ENCODE data around the gene ASXL2.

Gene ASXL2

DNA sequence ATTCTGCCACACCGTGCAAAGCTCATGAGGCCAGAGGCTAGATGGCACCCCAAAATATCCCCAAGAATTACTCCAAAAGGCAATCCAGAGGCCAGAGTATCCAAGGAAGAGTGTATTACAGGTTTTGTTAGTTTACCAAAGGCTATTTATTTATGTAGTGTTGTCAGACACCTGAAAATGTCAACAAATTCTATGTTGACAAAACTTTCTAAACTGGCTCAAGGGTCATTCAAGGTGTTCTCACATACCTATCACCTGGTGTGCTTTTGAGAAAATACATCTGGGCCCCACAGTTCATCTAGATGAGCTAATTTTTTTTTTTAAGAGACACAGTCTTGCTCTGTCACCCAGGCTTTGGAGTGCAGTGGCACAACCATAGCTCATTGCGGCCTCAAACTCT, 192.5 kb downstream of the ASXL2 start:
- H3F3A ChIP-seq (ENCODE audit: low read depth), result no peaks in the 10 kb centered on the region
- H3K27me3 ChIP-seq (ENCODE audit: insufficient read depth, low read length, poor library complexity, severe bottlenecking), result no peaks in the 10 kb centered on the region
- no peak overlapping the region for H2AFZ ChIP-seq (ENCODE audit: low read length)
- no peaks in the 10 kb centered on the region for H3K79me2 ChIP-seq (ENCODE audit: insufficient read depth, low read length)
- no peak overlapping the region for H3K4me2 ChIP-seq (ENCODE audit: low read depth, low read length, poor library complexity, severe bottlenecking)
- H3K4me3 ChIP-seq (ENCODE audit: low read length, poor library complexity, severe bottlenecking), result no peak overlapping the region
- TF ChIP-seq EZH2phosphoT487 (IDR thresholded peaks at IDR 0.05; ENCODE audit: borderline replicate concordance), result no peak
- TF ChIP-seq, protein P1, sequence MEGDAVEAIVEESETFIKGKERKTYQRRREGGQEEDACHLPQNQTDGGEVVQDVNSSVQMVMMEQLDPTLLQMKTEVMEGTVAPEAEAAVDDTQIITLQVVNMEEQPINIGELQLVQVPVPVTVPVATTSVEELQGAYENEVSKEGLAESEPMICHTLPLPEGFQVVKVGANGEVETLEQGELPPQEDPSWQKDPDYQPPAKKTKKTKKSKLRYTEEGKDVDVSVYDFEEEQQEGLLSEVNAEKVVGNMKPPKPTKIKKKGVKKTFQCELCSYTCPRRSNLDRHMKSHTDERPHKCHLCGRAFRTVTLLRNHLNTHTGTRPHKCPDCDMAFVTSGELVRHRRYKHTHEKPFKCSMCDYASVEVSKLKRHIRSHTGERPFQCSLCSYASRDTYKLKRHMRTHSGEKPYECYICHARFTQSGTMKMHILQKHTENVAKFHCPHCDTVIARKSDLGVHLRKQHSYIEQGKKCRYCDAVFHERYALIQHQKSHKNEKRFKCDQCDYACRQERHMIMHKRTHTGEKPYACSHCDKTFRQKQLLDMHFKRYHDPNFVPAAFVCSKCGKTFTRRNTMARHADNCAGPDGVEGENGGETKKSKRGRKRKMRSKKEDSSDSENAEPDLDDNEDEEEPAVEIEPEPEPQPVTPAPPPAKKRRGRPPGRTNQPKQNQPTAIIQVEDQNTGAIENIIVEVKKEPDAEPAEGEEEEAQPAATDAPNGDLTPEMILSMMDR (conservative IDR thresholded peaks at IDR 0.05; ENCODE audit: low read length), result no peak
- no peaks in the 10 kb centered on the region for H4K20me1 ChIP-seq (ENCODE audit: insufficient read depth, low read length, poor library complexity, severe bottlenecking)
- no peaks in the 10 kb centered on the region for H3K36me3 ChIP-seq (ENCODE audit: insufficient read depth, low read length)
- H3K9me2 ChIP-seq (replicated peaks; ENCODE audit: low read depth, low read length), result no peaks in the 10 kb centered on the region
- no peaks in the 10 kb centered on the region for H3K4me1 ChIP-seq (ENCODE audit: insufficient read depth, low read length, poor library complexity, severe bottlenecking)
- no peak overlapping the region for H3K9ac ChIP-seq (ENCODE audit: low read depth, low read length, poor library complexity, severe bottlenecking)
- no peaks in the 10 kb centered on the region for H3K9me3 ChIP-seq (ENCODE audit: insufficient read depth, low read depth, low read length)

DNA sequence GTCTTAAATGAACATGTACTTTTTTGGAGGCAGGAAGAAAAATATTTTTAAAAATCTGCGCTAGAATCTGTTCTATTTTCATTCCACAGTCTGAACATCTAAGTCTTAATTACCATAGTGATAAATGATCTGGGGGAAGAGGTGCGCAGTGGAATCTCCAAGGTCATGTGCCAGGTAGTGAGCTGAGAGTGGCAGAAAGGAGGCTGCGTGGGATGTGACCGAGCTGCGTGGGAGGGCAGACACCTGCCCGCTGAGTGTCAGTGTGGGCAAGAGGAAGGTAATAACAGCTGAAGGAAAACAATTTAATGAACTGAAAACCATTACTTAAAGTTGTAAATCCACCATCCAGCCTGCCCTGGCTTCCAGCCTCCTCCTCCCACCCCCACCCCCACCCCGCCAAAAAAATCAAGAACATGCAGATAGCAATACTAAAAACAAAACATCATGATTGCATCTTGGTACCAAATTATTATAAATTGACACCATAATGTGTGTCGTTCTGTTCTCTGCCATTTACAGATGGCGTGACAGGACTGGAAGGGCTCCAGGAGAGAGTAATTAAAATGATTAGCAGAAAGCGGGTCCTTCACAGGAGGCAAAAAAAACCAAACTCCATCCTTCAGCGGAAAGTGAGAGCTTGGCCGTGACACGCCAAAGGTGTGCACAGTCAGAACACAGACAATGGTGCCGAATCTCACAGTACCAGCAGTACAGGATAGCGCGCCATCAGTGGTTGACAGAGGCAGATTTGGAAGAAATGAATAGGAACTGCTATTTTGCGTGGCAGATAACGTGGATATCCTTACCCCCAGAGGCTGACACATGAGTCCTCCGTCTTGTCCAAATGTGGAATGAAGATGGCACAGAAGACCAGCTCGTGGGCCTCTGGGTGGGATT, 193.5 kb downstream of the ASXL2 start:
- Histone ChIP-seq H3K27me3 (ENCODE audit: insufficient read depth, low read length, poor library complexity, severe bottlenecking) (no peaks in the 10 kb centered on the region), H3K4me1 (ENCODE audit: insufficient read depth, low read length, poor library complexity, severe bottlenecking) (no peaks in the 10 kb centered on the region), H3K36me3 (ENCODE audit: insufficient read depth, low read length) (no peaks in the 10 kb centered on the region), H3K9ac (ENCODE audit: low read depth, low read length, poor library complexity, severe bottlenecking) (no peak overlapping the region), H4K20me1 (ENCODE audit: insufficient read depth, low read length, poor library complexity, severe bottlenecking) (no peaks in the 10 kb centered on the region), H2AFZ (ENCODE audit: low read length) (no peak overlapping the region), H3K9me2 (replicated peaks; ENCODE audit: low read depth, low read length) (no peaks in the 10 kb centered on the region), H3K4me2 (ENCODE audit: low read depth, low read length, poor library complexity, severe bottlenecking) (no peak overlapping the region), H3K4me3 (ENCODE audit: low read length, poor library complexity, severe bottlenecking) (no peak overlapping the region), H3K79me2 (ENCODE audit: insufficient read depth, low read length) (no peaks in the 10 kb centered on the region), H3K9me3 (ENCODE audit: insufficient read depth, low read depth, low read length) (no peaks in the 10 kb centered on the region), H3F3A (ENCODE audit: low read depth) (no peaks in the 10 kb centered on the region)
- TF ChIP-seq, protein P1 (conservative IDR thresholded peaks at IDR 0.05; ENCODE audit: low read length), result no peak
- no peak for TF ChIP-seq EZH2phosphoT487 (IDR thresholded peaks at IDR 0.05; ENCODE audit: borderline replicate concordance)
